Neuronal stem cell (in vitro differentiated cells): ENCODE measurements around the gene FRAS1.

ENCODE experiments used
- DNase-seq: peaks from one replicate; pipeline ENCODE4 v3.0.0-alpha.2; 2013; ENCODE audit warnings: low spot score
- H2AFZ ChIP-seq: one replicate; pipeline ENCODE4 v1.6.1; 2013; ENCODE audit warnings: mild to moderate bottlenecking, low read length, inconsistent platforms
- H2AK5ac ChIP-seq: 2 replicates; pipeline ENCODE4 v1.6.1; 2013; ENCODE audit warnings: low read depth, mild to moderate bottlenecking, inconsistent platforms, low read length, moderate library complexity, mixed read lengths
- H2BK120ac ChIP-seq: 2 replicates; pipeline ENCODE4 v1.6.1; 2013; ENCODE audit warnings: low read depth, mild to moderate bottlenecking, inconsistent platforms, low read length, moderate library complexity, mixed read lengths
- H2BK12ac ChIP-seq: one replicate; pipeline ENCODE4 v1.6.1; 2013; ENCODE audit warnings: low read length, inconsistent platforms
- H2BK15ac ChIP-seq: 2 replicates; pipeline ENCODE4 v1.6.1; 2013; ENCODE audit warnings: mild to moderate bottlenecking, low read length, inconsistent platforms, mixed read lengths
- H2BK5ac ChIP-seq: one replicate; pipeline ENCODE4 v1.6.1; 2013; ENCODE audit warnings: inconsistent platforms, mild to moderate bottlenecking, low read length, moderate library complexity
- H3K14ac ChIP-seq: one replicate; pipeline ENCODE4 v1.6.1; 2013; ENCODE audit warnings: low read length, inconsistent platforms
- H3K18ac ChIP-seq: 2 replicates; pipeline ENCODE4 v1.6.1; 2013; ENCODE audit warnings: low read length, inconsistent platforms
- H3K23ac ChIP-seq: 2 replicates; pipeline ENCODE4 v1.6.1; 2013; ENCODE audit warnings: low read depth, mild to moderate bottlenecking, mixed read lengths, low read length, inconsistent platforms; ENCODE audit not compliant: poor library complexity
- H3K27ac ChIP-seq: replicated peaks from 3 replicates; pipeline ENCODE4 v1.5.1; 2013; ENCODE audit warnings: low read length, inconsistent platforms
- H3K27me3 ChIP-seq, 3 experiments: 2 replicates each; pipeline ENCODE4 v1.6.1; 2013; ENCODE audit warnings: low read length in 3 of 3, mild to moderate bottlenecking in 2 of 3, inconsistent platforms in 1 of 3, low read depth in 1 of 3, mixed read lengths in 1 of 3, moderate library complexity in 1 of 3; ENCODE audit not compliant: control insufficient read depth in 3 of 3, insufficient read depth in 3 of 3
- H3K36me3 ChIP-seq, 2 donors: replicated peaks in 1 of 2; 2 replicates each; pipeline ENCODE4 v1.6.1; 2013; ENCODE audit warnings: low read length in 2 of 2; ENCODE audit not compliant: control insufficient read depth in 2 of 2, insufficient read depth in 2 of 2
- H3K4ac ChIP-seq: 2 replicates; pipeline ENCODE4 v1.6.1; 2013; ENCODE audit warnings: inconsistent platforms, mild to moderate bottlenecking, low read length, moderate library complexity
- H3K4me1 ChIP-seq, 2 donors: 1 replicate in 1 of 2; 2 replicates in 1 of 2; pipeline ENCODE4 v1.6.1; 2013; ENCODE audit warnings: low read length in 2 of 2, low read depth in 1 of 2; ENCODE audit not compliant: control insufficient read depth in 2 of 2, insufficient read depth in 1 of 2
- H3K4me2 ChIP-seq: one replicate; pipeline ENCODE4 v1.6.1; 2013; ENCODE audit warnings: mild to moderate bottlenecking, low read length, inconsistent platforms; ENCODE audit not compliant: insufficient read depth, poor library complexity, severe bottlenecking
- H3K4me3 ChIP-seq, 2 donors: 2 replicates each; pipeline ENCODE4 v1.5.1; 2013; ENCODE audit warnings: low read length in 2 of 2, mild to moderate bottlenecking in 2 of 2, inconsistent platforms in 1 of 2, moderate library complexity in 1 of 2
- H3K79me1 ChIP-seq: one replicate; pipeline ENCODE4 v1.6.1; 2013; ENCODE audit warnings: low read depth, mild to moderate bottlenecking, inconsistent platforms, low read length, moderate library complexity
- H3K9ac ChIP-seq: one replicate; pipeline ENCODE4 v1.6.1; 2013; ENCODE audit warnings: mild to moderate bottlenecking, low read depth, low read length, inconsistent platforms; ENCODE audit not compliant: poor library complexity
- H3K9me3 ChIP-seq, 2 donors: replicated peaks in 1 of 2; 2 replicates each; pipeline versions ENCODE3 to v1.6.1; 2013; ENCODE audit warnings: low read length in 2 of 2, mild to moderate bottlenecking in 2 of 2, inconsistent platforms in 1 of 2, low read depth in 1 of 2, mixed read lengths in 1 of 2, moderate library complexity in 1 of 2; ENCODE audit not compliant: control insufficient read depth in 2 of 2, insufficient read depth in 1 of 2
- H4K8ac ChIP-seq: one replicate; pipeline ENCODE4 v1.6.1; 2013; ENCODE audit warnings: low read depth, mild to moderate bottlenecking, inconsistent platforms, low read length, moderate library complexity
- H4K91ac ChIP-seq: one replicate; pipeline ENCODE4 v1.6.1; 2013; ENCODE audit warnings: low read length, low read depth, mild to moderate bottlenecking, inconsistent platforms; ENCODE audit not compliant: poor library complexity
- WGBS, 2 donors: extraction: QIAGEN DNeasy Blood & Tissue Kit; methylation state at CpG; one replicate each; pipeline ENCODE4 v1.1.7; 2013; ENCODE audit warnings: missing lambda C conversion rate in 2 of 2, mixed read lengths in 1 of 2; ENCODE audit not compliant: insufficient read length in 2 of 2, insufficient replicate concordance in 1 of 2; ENCODE audit errors: extremely low coverage in 2 of 2; 5-methylcytosine and 5-hydroxymethylcytosine counted together

Gene FRAS1

DNA sequence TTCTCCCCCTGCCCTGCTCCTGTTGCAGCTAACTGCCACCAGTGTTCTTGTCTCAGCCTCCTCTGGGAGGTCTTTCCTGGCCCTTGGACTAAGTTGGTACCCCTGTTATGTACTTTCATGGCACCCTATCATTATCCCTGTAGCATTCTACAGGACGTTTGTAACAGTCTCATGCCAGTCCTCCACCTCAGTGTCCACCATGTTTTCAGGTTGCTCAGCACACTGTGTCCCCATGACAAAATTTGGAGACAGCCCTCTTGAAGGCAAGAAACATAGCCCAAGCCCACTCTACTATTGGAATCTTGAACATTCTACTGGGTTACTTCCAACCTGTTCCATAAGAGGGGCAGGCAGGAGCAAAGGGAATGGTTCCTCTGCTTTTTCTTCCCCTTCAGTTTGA is 300.0 kb downstream of the FRAS1 start:
- Histone ChIP-seq H3K27ac (no peak overlapping the region), H3K4me1 (peaks cover 6 to 8% of the 10 kb centered on the region in 2 donors), H4K8ac (no peak overlapping the region), H2AK5ac (no peak overlapping the region), H3K23ac (no peak overlapping the region), H3K4me3 (no peak overlapping the region), H3K18ac (no peak overlapping the region), H3K27me3 (no peaks in the 10 kb centered on the region), H2BK120ac (no peak overlapping the region), H2AFZ (no peak overlapping the region), H3K9me3 (no peaks in the 10 kb centered on the region), H3K14ac (no peak overlapping the region), H2BK15ac (no peak overlapping the region), H3K79me1 (no peaks in the 10 kb centered on the region), H3K4me2 (no peak overlapping the region), H3K4ac (no peak overlapping the region), H4K91ac (no peak overlapping the region), H2BK5ac (no peak overlapping the region), H3K9ac (no peak overlapping the region), H3K36me3 (no peaks in the 10 kb centered on the region), H2BK12ac (no peak overlapping the region)
- DNase-seq = no peak
- no CpG with 5 or more reads among the region's 1 CpG for WGBS, 2 donors

DNA sequence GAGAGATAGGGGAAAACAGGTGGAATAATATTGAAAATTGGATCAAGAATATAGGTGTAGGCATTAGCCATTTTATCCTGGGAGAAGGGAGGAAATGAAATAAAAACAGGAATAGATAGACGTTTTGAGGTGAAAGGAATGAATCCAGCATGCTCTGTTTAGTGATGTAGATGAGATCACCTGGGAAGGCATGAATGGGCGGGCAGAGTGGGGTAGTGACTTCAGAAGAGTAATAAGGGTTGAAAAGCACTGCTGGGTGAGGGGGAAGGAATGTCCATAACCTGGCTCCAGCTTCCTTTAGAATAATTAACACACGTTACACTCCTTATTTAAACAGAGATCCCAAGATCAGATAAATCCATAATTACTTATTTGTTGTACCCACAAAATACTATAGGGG is 303.3 kb downstream of the FRAS1 start:
- H2AK5ac ChIP-seq = no peak overlapping the region
- no peaks in the 10 kb centered on the region for H3K79me1 ChIP-seq
- no peak overlapping the region for H3K4ac ChIP-seq
- H3K4me3 ChIP-seq = no peak overlapping the region
- DNase-seq = no peak
- no peaks in the 10 kb centered on the region for H3K9me3 ChIP-seq
- H3K23ac ChIP-seq = no peak overlapping the region
- H2BK12ac ChIP-seq = no peak overlapping the region
- H3K27me3 ChIP-seq = no peaks in the 10 kb centered on the region
- H3K4me2 ChIP-seq = no peak overlapping the region
- H4K8ac ChIP-seq = no peak overlapping the region
- no peak overlapping the region for H2BK5ac ChIP-seq
- no peak overlapping the region for H3K14ac ChIP-seq
- WGBS, 2 donors = no CpG with 5 or more reads among the region's 3 CpGs
- H2BK120ac ChIP-seq = no peak overlapping the region
- H2AFZ ChIP-seq = no peak overlapping the region
- H3K9ac ChIP-seq = no peak overlapping the region
- no peak overlapping the region for H3K27ac ChIP-seq
- no peak overlapping the region for H2BK15ac ChIP-seq
- H3K4me1 ChIP-seq = peaks cover 3 to 7% of the 10 kb centered on the region in 2 donors
- H4K91ac ChIP-seq = no peak overlapping the region
- peaks cover 0 to 2% of the 10 kb centered on the region in 2 donors for H3K36me3 ChIP-seq
- no peak overlapping the region for H3K18ac ChIP-seq

DNA sequence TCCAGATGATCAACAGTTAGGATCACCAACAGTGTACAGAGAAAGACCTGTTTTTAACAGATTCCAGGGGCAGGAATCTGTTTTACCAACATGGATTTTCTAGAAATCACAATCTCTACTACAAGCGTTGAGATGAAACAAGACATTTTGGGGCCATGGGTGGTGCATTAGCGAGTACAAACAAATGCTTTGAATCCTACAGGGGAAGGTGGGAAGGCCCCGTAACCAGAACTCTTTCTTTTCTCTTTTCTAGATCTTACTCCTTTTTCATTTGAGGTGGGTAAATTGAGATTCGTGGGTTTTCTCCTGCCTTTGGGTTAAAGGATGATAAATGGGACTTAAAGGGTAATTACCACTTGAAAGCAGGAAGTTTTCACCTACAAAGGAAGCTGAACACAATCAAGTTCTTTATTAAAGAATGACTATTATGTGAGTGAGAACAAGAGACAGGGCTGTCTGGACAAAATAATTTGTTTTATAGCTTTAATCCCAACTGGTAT is 304.5 kb downstream of the FRAS1 start:
- Histone ChIP-seq H2BK5ac (no peak overlapping the region), H3K4ac (no peak overlapping the region), H3K36me3 (peaks cover 0 to 2% of the 10 kb centered on the region in 2 donors), H3K4me1 (peaks cover 0 to 3% of the 10 kb centered on the region in 2 donors), H3K79me1 (no peaks in the 10 kb centered on the region), H3K9ac (no peak overlapping the region), H3K23ac (no peak overlapping the region), H3K18ac (no peak overlapping the region), H2AFZ (no peak overlapping the region), H4K91ac (no peak overlapping the region), H2AK5ac (no peak overlapping the region), H3K4me3 (no peak overlapping the region), H3K4me2 (no peak overlapping the region), H3K9me3 (no peaks in the 10 kb centered on the region), H4K8ac (no peak overlapping the region), H2BK15ac (no peak overlapping the region), H3K14ac (no peak overlapping the region), H3K27me3 (no peaks in the 10 kb centered on the region), H2BK120ac (no peak overlapping the region), H2BK12ac (no peak overlapping the region), H3K27ac (no peak overlapping the region)
- WGBS, 2 donors = no CpG with 5 or more reads among the region's 4 CpGs
- DNase-seq = no peak

DNA sequence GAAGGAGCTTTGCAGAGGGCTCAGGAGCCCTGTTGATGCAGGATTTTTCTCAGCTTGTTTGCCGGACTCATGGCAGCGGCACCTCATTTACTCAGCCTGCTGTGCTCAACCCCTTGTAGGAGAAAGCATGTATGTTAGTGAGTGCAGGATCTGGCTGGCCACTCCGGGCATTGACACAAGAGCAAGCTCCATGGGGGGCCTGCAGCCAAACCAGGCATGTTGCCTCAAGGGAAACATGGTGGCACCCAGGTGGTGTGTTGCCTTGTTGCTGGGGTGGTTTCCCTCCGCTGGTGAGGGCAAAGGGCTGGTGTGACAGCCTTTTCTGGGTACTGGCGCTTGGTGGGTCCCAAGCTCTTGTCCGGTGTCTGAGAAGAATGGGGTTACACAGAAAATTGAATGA is 305.2 kb downstream of the FRAS1 start:
- Histone ChIP-seq H3K23ac (peak overlapping the region; percentile 19), H3K9me3 (no peaks in the 10 kb centered on the region), H3K27me3 (no peaks in the 10 kb centered on the region), H3K36me3 (peaks cover 0 to 2% of the 10 kb centered on the region in 2 donors), H3K4me2 (no peak overlapping the region), H2BK15ac (no peak overlapping the region), H3K9ac (no peak overlapping the region), H2BK120ac (no peak overlapping the region), H3K27ac (no peak overlapping the region), H2AK5ac (peak overlapping the region; percentile 23), H3K4me1 (peaks cover 0 to 2% of the 10 kb centered on the region in 2 donors), H4K91ac (no peak overlapping the region), H4K8ac (no peak overlapping the region), H3K14ac (peak overlapping the region; percentile 60), H2BK12ac (no peak overlapping the region), H3K79me1 (no peaks in the 10 kb centered on the region), H3K18ac (peak overlapping the region; percentile 34), H3K4me3 (no peak overlapping the region), H2AFZ (no peak overlapping the region), H2BK5ac (no peak overlapping the region), H3K4ac (peak overlapping the region; percentile 29)
- WGBS, 2 donors = no CpG with 5 or more reads among the region's 6 CpGs
- no peak for DNase-seq
